ENCODE results near the gene FBXO34.

DNA sequence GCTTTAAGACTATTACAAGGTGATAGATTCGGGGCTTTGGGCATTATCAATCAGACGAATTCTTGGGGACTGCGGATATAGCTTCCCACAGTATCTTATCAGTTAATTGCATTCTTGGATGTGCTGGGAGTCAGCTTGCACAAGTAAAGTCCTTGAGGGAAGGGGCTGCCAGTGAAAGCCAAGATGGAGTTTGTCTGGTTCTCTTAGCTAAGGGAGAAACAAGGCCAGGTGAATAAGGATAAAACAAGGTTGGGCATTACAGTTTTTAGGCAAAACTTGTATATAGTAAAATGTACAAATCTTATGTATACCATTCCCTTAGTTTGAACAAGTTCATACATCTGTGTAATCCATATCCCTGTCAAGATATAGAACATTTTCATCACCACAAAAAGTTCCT lies 5.5 kb downstream of the FBXO34 start:
- TF ChIP-seq, protein P1, sequence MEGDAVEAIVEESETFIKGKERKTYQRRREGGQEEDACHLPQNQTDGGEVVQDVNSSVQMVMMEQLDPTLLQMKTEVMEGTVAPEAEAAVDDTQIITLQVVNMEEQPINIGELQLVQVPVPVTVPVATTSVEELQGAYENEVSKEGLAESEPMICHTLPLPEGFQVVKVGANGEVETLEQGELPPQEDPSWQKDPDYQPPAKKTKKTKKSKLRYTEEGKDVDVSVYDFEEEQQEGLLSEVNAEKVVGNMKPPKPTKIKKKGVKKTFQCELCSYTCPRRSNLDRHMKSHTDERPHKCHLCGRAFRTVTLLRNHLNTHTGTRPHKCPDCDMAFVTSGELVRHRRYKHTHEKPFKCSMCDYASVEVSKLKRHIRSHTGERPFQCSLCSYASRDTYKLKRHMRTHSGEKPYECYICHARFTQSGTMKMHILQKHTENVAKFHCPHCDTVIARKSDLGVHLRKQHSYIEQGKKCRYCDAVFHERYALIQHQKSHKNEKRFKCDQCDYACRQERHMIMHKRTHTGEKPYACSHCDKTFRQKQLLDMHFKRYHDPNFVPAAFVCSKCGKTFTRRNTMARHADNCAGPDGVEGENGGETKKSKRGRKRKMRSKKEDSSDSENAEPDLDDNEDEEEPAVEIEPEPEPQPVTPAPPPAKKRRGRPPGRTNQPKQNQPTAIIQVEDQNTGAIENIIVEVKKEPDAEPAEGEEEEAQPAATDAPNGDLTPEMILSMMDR (IDR thresholded peaks at IDR 0.05; ENCODE audit: poor library complexity), result no peak
- TF ChIP-seq EZH2 (IDR thresholded peaks at IDR 0.05; ENCODE audit: borderline replicate concordance), result no peak
- no peak for TF ChIP-seq EZH2phosphoT487 (IDR thresholded peaks at IDR 0.05; ENCODE audit: low read depth, severe bottlenecking, unreplicated experiment)

Measured in hepatocyte (in vitro differentiated cells).